Mononuclear cell (primary cell): ENCODE data around the gene TXNDC15. TPM values are rescaled to one million over a fixed set of nuclear protein-coding genes. Genes with fewer than 3 reads are reported as not detected.
"Not testable (repeated sequence)": the region's sequence is repeated elsewhere in the genome, so short reads cannot be mapped to it uniquely, and the experiment has no call there.

ENCODE experiments used
- H3K27me3 ChIP-seq: 2 replicates; pipeline ENCODE4 v1.6.0; 2011; ENCODE audit warnings: low read length, control low read depth; ENCODE audit not compliant: insufficient read depth
- H3K4me1 ChIP-seq: 2 replicates; pipeline ENCODE4 v1.5.1; 2011; ENCODE audit warnings: mild to moderate bottlenecking, low read length, control low read depth; ENCODE audit not compliant: insufficient read depth
- H3K4me3 ChIP-seq: 2 replicates; pipeline ENCODE4 v1.5.1; 2011; ENCODE audit warnings: mild to moderate bottlenecking, low read length, moderate library complexity
- H3K9me3 ChIP-seq: 2 replicates; pipeline ENCODE4 v1.5.1; 2011; ENCODE audit warnings: low read depth, mild to moderate bottlenecking, control low read depth, low read length
- total RNA-seq: library from RNA; depleted of rRNA; stranded (reverse); fragments of >200 nt; gene quantifications from one replicate; pipeline ENCODE4 v1.2.3, GENCODE V29; 2012

TXNDC15 gene
- total RNA-seq, 1 donor = 16.4 TPM

- no peaks in the 10 kb centered on the region for H3K27me3 ChIP-seq
- no peaks in the 10 kb centered on the region for H3K4me1 ChIP-seq
- H3K9me3 ChIP-seq = no peaks in the 10 kb centered on the region
- H3K4me3 ChIP-seq = no peak overlapping the region
Measured at GRCh38 chr5:134892926-134893325, 18.8 kb downstream of the TXNDC15 start.

- H3K9me3 ChIP-seq = no peaks in the 10 kb centered on the region
- no peak overlapping the region for H3K4me3 ChIP-seq
- H3K27me3 ChIP-seq = no peaks in the 10 kb centered on the region
- no peaks in the 10 kb centered on the region for H3K4me1 ChIP-seq
Measured at GRCh38 chr5:134893748-134894505, 19.8 kb downstream of the TXNDC15 start.

- peaks cover 35% of the 10 kb centered on the region for H3K4me1 ChIP-seq
- no peaks in the 10 kb centered on the region for H3K9me3 ChIP-seq
- H3K27me3 ChIP-seq = no peaks in the 10 kb centered on the region
- no peak overlapping the region for H3K4me3 ChIP-seq
Measured at GRCh38 chr5:134902071-134902801, 28.1 kb downstream of the TXNDC15 start.

GRCh38 chr5:134904610-134905245, 30.6 kb downstream of the TXNDC15 start, which contains the start of gene PCBD2:
TSS of gene PCBD2 (plus strand) at chr5:134905131. CDS start at chr5:134905140, 9 bp downstream.
- Histone ChIP-seq H3K27me3 (no peaks in the 10 kb centered on the region), H3K4me1 (peaks cover 35% of the 10 kb centered on the region), H3K4me3 (peak within 1 kb of the TSS; percentile 97), H3K9me3 (no peaks in the 10 kb centered on the region)

- Histone ChIP-seq H3K4me1 (peaks cover 35% of the 10 kb centered on the region), H3K9me3 (no peaks in the 10 kb centered on the region), H3K4me3 (peak overlapping the region; percentile 97), H3K27me3 (no peaks in the 10 kb centered on the region)
Measured at GRCh38 chr5:134905246-134905996, 31.2 kb downstream of the TXNDC15 start.

- Histone ChIP-seq H3K27me3 (no peaks in the 10 kb centered on the region), H3K4me3 (no peak overlapping the region), H3K9me3 (no peaks in the 10 kb centered on the region), H3K4me1 (peaks cover 31% of the 10 kb centered on the region)
Measured at GRCh38 chr5:134906811-134907210, 32.6 kb downstream of the TXNDC15 start.

- H3K4me3 ChIP-seq, H3K9me3 ChIP-seq, H3K4me1 ChIP-seq, H3K27me3 ChIP-seq: not testable (repeated sequence)
Measured at GRCh38 chr5:134910752-134911151, 36.6 kb downstream of the TXNDC15 start.

- H3K27me3 ChIP-seq = no peaks in the 10 kb centered on the region
- H3K4me1 ChIP-seq = peaks cover under 1% of the 10 kb centered on the region
- no peaks in the 10 kb centered on the region for H3K9me3 ChIP-seq
- H3K4me3 ChIP-seq = no peak overlapping the region
Measured at GRCh38 chr5:134911285-134912206, 37.4 kb downstream of the TXNDC15 start.

GRCh38 chr5:134913254-134913653, 39.1 kb downstream of the TXNDC15 start:
- H3K27me3 ChIP-seq = no peaks in the 10 kb centered on the region
- no peak overlapping the region for H3K4me3 ChIP-seq
- H3K9me3 ChIP-seq = no peaks in the 10 kb centered on the region
- no peaks in the 10 kb centered on the region for H3K4me1 ChIP-seq

GRCh38 chr5:134913795-134914194, 39.6 kb downstream of the TXNDC15 start:
- Histone ChIP-seq H3K9me3 (no peaks in the 10 kb centered on the region), H3K4me3 (no peak overlapping the region), H3K4me1 (no peaks in the 10 kb centered on the region), H3K27me3 (no peaks in the 10 kb centered on the region)

GRCh38 chr5:134917070-134917815, 43.1 kb downstream of the TXNDC15 start:
- Histone ChIP-seq H3K27me3 (no peaks in the 10 kb centered on the region), H3K9me3 (no peaks in the 10 kb centered on the region), H3K4me3 (no peak overlapping the region), H3K4me1 (no peaks in the 10 kb centered on the region)

GRCh38 chr5:134918861-134919260, 44.7 kb downstream of the TXNDC15 start:
- no peak overlapping the region for H3K4me3 ChIP-seq
- H3K27me3 ChIP-seq = no peaks in the 10 kb centered on the region
- H3K4me1 ChIP-seq = no peaks in the 10 kb centered on the region
- no peaks in the 10 kb centered on the region for H3K9me3 ChIP-seq

- H3K4me3 ChIP-seq = no peak overlapping the region
- H3K9me3 ChIP-seq = no peaks in the 10 kb centered on the region
- no peaks in the 10 kb centered on the region for H3K27me3 ChIP-seq
- no peaks in the 10 kb centered on the region for H3K4me1 ChIP-seq
Measured at GRCh38 chr5:134920848-134921575, 46.8 kb downstream of the TXNDC15 start.
